Endothelial cell of umbilical vein (primary cell): ENCODE measurements around the gene WDR27. TPM values are rescaled to one million over a fixed set of nuclear protein-coding genes. Genes with fewer than 3 reads are reported as not detected.

Experiments used
- BruUV-seq: library from RNA; stranded (reverse); fragments of 400-500 nt; replicated peaks from 2 replicates; lab custom pipeline; 2021; lab: Mats Ljungman, UMichigan
- CTCF ChIA-PET: fragments of 300-600, 350-600 bp; sonication (Branson Sonifier 250); formaldehyde crosslinking; loops from one replicate; lab custom pipeline; 2021; ENCODE audit warnings: antibody characterized with exemption, inconsistent platforms; lab: Charles Lee
- POLR2A ChIA-PET: fragments of 300-600, 350-600 bp; sonication (Branson Sonifier 250); formaldehyde crosslinking; loops from one replicate; lab custom pipeline; 2021; ENCODE audit warnings: antibody characterized with exemption, inconsistent platforms; lab: Charles Lee
- DNase-seq: peaks from one replicate; pipeline ENCODE4 v3.0.0-alpha.2; 2011; ENCODE audit warnings: low read depth, low spot score
- FAIRE-seq: peaks from 2 replicates; lab custom pipeline; 2011; peaks lifted over from hg19 to GRCh38; lab: Jason Lieb, UNC
- H2AFZ ChIP-seq: 2 replicates; pipeline ENCODE4 v1.6.0; 2012; ENCODE audit warnings: low read depth, low read length, control low read depth, inconsistent platforms
- H3K27ac ChIP-seq: 2 replicates; pipeline ENCODE4 v1.5.1; 2011; ENCODE audit warnings: low read depth, mild to moderate bottlenecking, control low read depth, low read length, moderate library complexity; ENCODE audit not compliant: insufficient read depth
- H3K27me3 ChIP-seq, 2 experiments: 2 replicates each; pipeline versions ENCODE4 v1.6.0 to v1.6.1; 2011; ENCODE audit warnings: low read length in 2 of 2, mixed read lengths in 1 of 2; ENCODE audit not compliant: control insufficient read depth in 2 of 2, insufficient read depth in 2 of 2
- H3K36me3 ChIP-seq, 2 experiments: 2 replicates in 1 of 2; 3 replicates in 1 of 2; pipeline ENCODE4 v1.5.1; 2011; ENCODE audit warnings: low read length in 2 of 2, mild to moderate bottlenecking in 1 of 2, moderate library complexity in 1 of 2; ENCODE audit not compliant: control insufficient read depth in 2 of 2, insufficient read depth in 2 of 2; ENCODE audit errors: extremely low read depth in 1 of 2
- H3K4me1 ChIP-seq: 3 replicates; pipeline ENCODE4 v1.5.1; 2011; ENCODE audit warnings: mild to moderate bottlenecking, low read length; ENCODE audit not compliant: control insufficient read depth, insufficient read depth; ENCODE audit errors: extremely low read depth
- H3K4me2 ChIP-seq: 2 replicates; pipeline ENCODE4 v1.6.1; 2011; ENCODE audit warnings: low read length, control low read depth, mixed read lengths; ENCODE audit not compliant: insufficient read depth
- H3K4me3 ChIP-seq, 3 experiments: fragments of 200-600 bp in 1 of 3; sonication (generic), shearing (Covaris generic) in 1 of 3; replicated peaks in 1 of 3; 2 replicates each; pipeline ENCODE4 v1.5.1; 2011 to 2016; ENCODE audit warnings: control low read depth in 3 of 3, low read length in 3 of 3, mild to moderate bottlenecking in 2 of 3, inconsistent platforms in 1 of 3, low read depth in 1 of 3, moderate library complexity in 1 of 3; ENCODE audit not compliant: insufficient read depth in 1 of 3
- H3K79me2 ChIP-seq: 2 replicates; pipeline ENCODE4 v1.6.0; 2012; ENCODE audit warnings: low read length, inconsistent platforms; ENCODE audit not compliant: control insufficient read depth, insufficient read depth
- H3K9ac ChIP-seq: replicated peaks from 2 replicates; pipeline ENCODE3; 2011; ENCODE audit warnings: low read length, control low read depth; ENCODE audit not compliant: insufficient read depth; ENCODE audit errors: extremely low read depth
- H3K9me1 ChIP-seq: replicated peaks from 3 replicates; pipeline ENCODE4 v1.6.0; 2011; ENCODE audit warnings: mild to moderate bottlenecking, low read length; ENCODE audit not compliant: control insufficient read depth, insufficient read depth; ENCODE audit errors: extremely low read depth
- H3K9me3 ChIP-seq: replicated peaks from 2 replicates; pipeline ENCODE4 v1.5.1; 2012; ENCODE audit warnings: low read length, inconsistent platforms; ENCODE audit not compliant: control insufficient read depth, insufficient read depth
- H4K20me1 ChIP-seq: replicated peaks from 2 replicates; pipeline ENCODE3; 2011; ENCODE audit warnings: mild to moderate bottlenecking, low read length; ENCODE audit not compliant: control insufficient read depth, insufficient read depth; ENCODE audit errors: extremely low read depth
- CTCF ChIP-seq, 2 donors: IDR thresholded peaks; 1 replicate in 1 of 2; 2 replicates in 1 of 2; pipeline ENCODE4 v1.5.1; 2011; ENCODE audit warnings: low read length in 2 of 2, mild to moderate bottlenecking in 2 of 2, moderate library complexity in 2 of 2, control low read depth in 1 of 2, inconsistent platforms in 1 of 2, low read depth in 1 of 2; ENCODE audit not compliant: insufficient read depth in 1 of 2; ENCODE audit errors: extremely low read depth in 1 of 2
- EZH2 ChIP-seq: IDR thresholded peaks from 2 replicates; pipeline ENCODE4 v1.6.1; 2012; ENCODE audit warnings: borderline replicate concordance, low read depth, mild to moderate bottlenecking, moderate library complexity, low read length, inconsistent platforms; ENCODE audit not compliant: severe bottlenecking
- FOS ChIP-seq: IDR thresholded peaks from 2 replicates; pipeline ENCODE4 v1.6.1; 2011; ENCODE audit warnings: mild to moderate bottlenecking, low read length, moderate library complexity, borderline replicate concordance; ENCODE audit not compliant: insufficient read depth
- GATA2 ChIP-seq: IDR thresholded peaks from 2 replicates; pipeline ENCODE4 v1.7.0; 2011; ENCODE audit warnings: low read depth, mild to moderate bottlenecking, moderate library complexity, mixed read lengths, low read length; ENCODE audit not compliant: insufficient read length, insufficient read depth
- JUN ChIP-seq: IDR thresholded peaks from 2 replicates; pipeline ENCODE4 v1.6.1; 2011; ENCODE audit warnings: borderline replicate concordance, low read depth; ENCODE audit not compliant: insufficient read length, insufficient read depth
- MYC ChIP-seq: IDR thresholded peaks from one replicate; pipeline ENCODE4 v1.6.1; 2011; ENCODE audit warnings: mild to moderate bottlenecking, low read depth, low read length
- POLR2A ChIP-seq: IDR thresholded peaks from 2 replicates; pipeline ENCODE4 v1.6.1; 2012; ENCODE audit warnings: low read depth, mild to moderate bottlenecking, control low read depth, low read length
- POLR2AphosphoS5 ChIP-seq: IDR thresholded peaks from 2 replicates; pipeline ENCODE4 v1.6.1; 2012; ENCODE audit warnings: low read depth, mild to moderate bottlenecking, control low read depth, low read length, moderate library complexity; ENCODE audit not compliant: insufficient read depth
- dilution Hi-C: fragments of 300-500 bp; cut with MboI; formaldehyde crosslinking; loops from one replicate; pipeline ENCODE4 v1.15.0; 2019; ENCODE audit warnings: low sequenced_read_pairs; ENCODE audit not compliant: extremely low pct_ligation_motif_present
- intact Hi-C: fragments of 100-400 bp; cut with micrococcal nuclease; formaldehyde crosslinking; loops from one replicate; pipeline ENCODE4 v1.10.0; 2022
- polyA plus RNA-seq, 4 experiments: library from polyadenylated mRNA; depleted of rRNA in 3 of 4; stranded (reverse) in 3 of 4; unstranded in 1 of 4; fragments of >200 nt; gene quantifications; 2 replicates each; pipeline versions ENCODE4 v1.2.1 to v1.2.3, GENCODE V29; 2011 to 2012; ENCODE audit warnings: missing spikeins in 1 of 4
- total RNA-seq: library from RNA; stranded (reverse); gene quantifications from 2 replicates; pipeline ENCODE4 v1.2.3, GENCODE V29; 2021
- TF ChIP-seq, protein P1 (sequence below): IDR thresholded peaks from 2 replicates; pipeline ENCODE4 v1.6.1; 2011; ENCODE audit not compliant: insufficient read depth, insufficient read length

Gene WDR27
- total and polyA plus RNA-seq, 2 donors (not counting 3 experiments of a cell fraction or from before 2014, with no cell fraction given), result 60.1 to 69.7 TPM

DNA sequence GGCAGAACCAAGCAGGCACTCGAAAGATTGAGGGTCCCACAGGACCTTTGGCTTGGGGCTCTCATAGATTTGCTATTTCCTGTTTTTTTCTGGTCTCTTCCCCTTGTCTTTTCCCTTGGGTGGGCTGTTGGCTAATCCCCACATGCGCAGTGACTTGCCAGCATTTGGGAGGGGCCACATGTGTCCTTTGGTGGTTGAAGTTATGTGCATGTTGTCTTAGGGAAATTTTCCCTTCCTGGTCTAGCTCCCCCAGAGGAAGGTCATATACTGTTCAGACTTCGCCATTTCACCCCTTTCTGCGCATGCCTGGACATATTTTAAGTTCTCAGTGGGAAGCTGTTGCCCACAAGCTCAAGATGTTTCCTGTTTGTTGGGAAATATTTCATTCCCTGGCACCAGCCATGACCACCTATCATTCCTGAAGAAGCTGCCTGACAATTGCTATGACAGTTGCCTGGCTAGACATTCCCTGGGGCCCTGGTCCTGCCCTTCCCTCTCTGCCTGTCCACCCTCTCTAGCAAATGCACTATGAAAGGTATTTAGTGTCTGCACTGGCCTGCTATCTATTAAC lies 292.0 kb downstream of the WDR27 start:
- no peaks in the 10 kb centered on the region for H3K4me1 ChIP-seq
- dilution Hi-C loops (no loop called here), intact Hi-C loops (no loop called here)

DNA sequence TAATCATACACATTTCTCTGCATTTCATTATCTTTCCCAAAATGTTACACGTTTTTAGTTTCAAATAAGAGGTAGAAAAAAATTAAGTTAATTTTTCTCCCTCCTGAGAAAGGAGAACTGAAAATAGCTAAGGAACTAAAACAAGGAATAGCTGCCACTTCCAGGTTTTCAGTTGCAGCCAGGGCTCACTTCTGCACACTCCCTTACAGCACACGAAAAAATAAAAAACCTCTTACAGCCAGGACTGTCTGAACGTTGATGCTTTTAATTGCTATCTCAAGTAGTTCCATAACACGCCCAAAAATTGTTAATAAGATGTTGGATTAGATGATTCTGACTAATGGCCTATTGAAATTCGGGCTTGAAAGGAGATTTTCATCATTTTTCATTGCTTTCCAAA lies 294.5 kb downstream of the WDR27 start:
- FAIRE-seq (no peak), DNase-seq (no peak)
- TF ChIP-seq FOS (no peak), CTCF (IDR thresholded peaks at IDR 0.05; ENCODE audit: extremely low read depth in 1 of 2, insufficient read depth in 1 of 2, low read depth in 1 of 2, low read length in 2 of 2) (no peak), GATA2 (no peak), MYC (no peak), EZH2 (no peak), POLR2A (no peak), POLR2AphosphoS5 (no peak), JUN (no peak)
- TF ChIP-seq, protein P1, sequence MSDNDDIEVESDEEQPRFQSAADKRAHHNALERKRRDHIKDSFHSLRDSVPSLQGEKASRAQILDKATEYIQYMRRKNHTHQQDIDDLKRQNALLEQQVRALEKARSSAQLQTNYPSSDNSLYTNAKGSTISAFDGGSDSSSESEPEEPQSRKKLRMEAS, result no peak
- CTCF ChIA-PET, result no interaction called here
- H3K27ac ChIP-seq, result no peak overlapping the region
- intact Hi-C loops, result no loop called here
- no peaks in the 10 kb centered on the region for H3K79me2 ChIP-seq
- BruUV-seq, result no TSS peak
- POLR2A ChIA-PET, result no interaction called here
- dilution Hi-C loops, result no loop called here
- H3K4me2 ChIP-seq, result no peak overlapping the region
- H4K20me1 ChIP-seq, result no peaks in the 10 kb centered on the region
- H3K36me3 ChIP-seq, result no peaks in the 10 kb centered on the region
- peaks cover 3% of the 10 kb centered on the region for H3K9me3 ChIP-seq
- H3K27me3 ChIP-seq, result no peaks in the 10 kb centered on the region
- no peak overlapping the region for H3K9ac ChIP-seq
- no peaks in the 10 kb centered on the region for H3K4me1 ChIP-seq
- no peak overlapping the region for H2AFZ ChIP-seq
- no peaks in the 10 kb centered on the region for H3K9me1 ChIP-seq
- H3K4me3 ChIP-seq, result no peak overlapping the region

More for the DNA sequence above, 292.0 kb downstream of the WDR27 start:
- no peak overlapping the region for H3K4me3 ChIP-seq
- no peaks in the 10 kb centered on the region for H4K20me1 ChIP-seq
- no peak overlapping the region for H3K9ac ChIP-seq
- no peak overlapping the region for H3K27ac ChIP-seq
- ChIA-PET POLR2A (no interaction called here), CTCF (no interaction called here)
- no peaks in the 10 kb centered on the region for H3K36me3 ChIP-seq
- no TSS peak for BruUV-seq
- H3K9me3 ChIP-seq, result peaks cover 1% of the 10 kb centered on the region
- no peaks in the 10 kb centered on the region for H3K79me2 ChIP-seq
- FAIRE-seq, result no peak
- H3K9me1 ChIP-seq, result no peaks in the 10 kb centered on the region
- no peak for DNase-seq
- H2AFZ ChIP-seq, result no peak overlapping the region
- H3K4me2 ChIP-seq, result no peak overlapping the region
- H3K27me3 ChIP-seq, result no peaks in the 10 kb centered on the region
- TF ChIP-seq CTCF (IDR thresholded peaks at IDR 0.05; ENCODE audit: extremely low read depth in 1 of 2, insufficient read depth in 1 of 2, low read depth in 1 of 2, low read length in 2 of 2) (no peak), JUN (no peak)
